GM19238 (cell line): Measurements from ENCODE around the gene MORN3.

Experiments
- DNase-seq: peaks from one replicate; pipeline ENCODE4 v3.0.0; 2011; ENCODE audit warnings: low spot score; ENCODE audit not compliant: insufficient read length

MORN3 gene

DNA sequence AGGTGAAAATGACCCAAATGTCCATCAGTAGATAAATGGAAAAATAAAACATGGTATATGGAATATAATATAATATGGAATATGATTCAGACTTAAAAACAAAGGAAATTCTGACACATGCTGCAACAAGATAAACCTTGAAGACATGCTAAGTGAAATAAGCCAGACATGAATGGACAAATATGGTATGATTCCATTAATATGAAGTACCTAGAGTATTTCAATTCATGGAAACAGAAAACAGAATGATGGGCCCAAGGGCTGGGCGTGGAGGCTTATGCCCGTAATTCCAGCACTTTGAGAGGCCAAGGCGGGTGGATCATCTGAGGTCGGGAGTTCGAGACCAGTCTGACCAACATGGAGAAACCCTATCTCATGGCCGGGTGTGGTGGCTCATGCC, 65.9 kb downstream of the MORN3 start:
- no peak for DNase-seq

DNA sequence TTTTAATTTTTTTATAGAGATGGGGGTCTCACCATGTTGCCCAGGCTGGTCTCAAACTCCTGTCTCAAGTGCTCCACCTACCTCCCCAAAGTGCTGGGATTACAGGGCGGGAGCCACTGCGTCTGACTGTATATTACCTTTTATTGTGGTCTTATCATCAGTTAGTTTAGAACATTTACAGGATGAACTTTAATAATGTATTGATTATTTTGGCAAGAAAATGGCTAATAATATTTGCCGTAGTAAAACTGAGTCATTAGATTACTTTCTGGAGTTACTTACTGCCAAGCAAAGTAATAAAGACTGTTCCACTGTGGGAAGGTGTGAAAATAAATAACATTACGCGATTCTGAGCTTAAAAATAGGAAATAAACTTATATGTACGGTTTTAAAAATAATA, 66.7 kb downstream of the MORN3 start:
- DNase-seq, result no peak

DNA sequence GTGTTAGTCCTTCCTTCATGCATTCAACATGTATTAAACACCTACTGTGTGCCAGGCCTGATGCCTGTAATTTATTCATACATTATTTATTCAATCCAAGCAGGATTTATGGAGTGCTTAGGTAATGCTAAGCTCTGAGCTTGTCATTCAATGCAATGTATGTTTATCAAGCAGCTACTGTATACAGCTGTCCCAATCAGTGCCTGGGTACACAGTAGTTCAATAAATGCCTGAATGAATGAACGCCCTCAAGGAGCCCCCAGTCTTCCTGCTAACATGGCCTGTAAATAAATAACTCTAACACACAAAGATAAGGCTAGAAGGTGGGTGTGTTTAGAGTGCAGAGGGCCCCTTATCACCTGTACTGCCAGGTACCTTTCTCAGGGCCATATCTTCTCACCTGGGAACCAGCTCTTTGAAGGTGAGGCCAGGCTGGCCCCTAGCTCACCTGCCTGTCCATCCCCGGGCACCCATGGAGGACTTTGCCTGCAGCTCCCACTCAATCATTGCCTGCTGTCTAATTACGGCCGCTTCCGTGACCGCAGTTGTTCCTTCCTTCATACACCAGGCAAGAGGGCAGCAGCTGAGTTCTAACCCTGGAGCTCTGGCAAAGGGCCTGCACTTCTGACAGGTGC, 68.6 kb downstream of the MORN3 start:
- DNase-seq, result no peak
